SH-SY5Y (cell line): ENCODE data around the gene DOK6.

ENCODE experiments used
- GATA2 ChIP-seq: IDR thresholded peaks from 2 replicates; pipeline ENCODE4 v1.6.1; 2011; ENCODE audit warnings: mild to moderate bottlenecking, low read depth, low read length
- GATA3 ChIP-seq: IDR thresholded peaks from 2 replicates; pipeline ENCODE4 v1.6.1; 2011; ENCODE audit warnings: low read depth, mild to moderate bottlenecking, low read length, moderate library complexity

- TF ChIP-seq GATA2 (no peak), GATA3 (no peak)
Observed at GRCh38 chr18:69730664-69731063, 330.0 kb downstream of the DOK6 start.
